HG03378 (cell line): Measurements from ENCODE around the gene ABCC8.

Experiments
- ATAC-seq: cut with Tn5 transposase; IDR thresholded peaks from one replicate; pipeline ENCODE4 v1.9.1; 2021; ENCODE audit warnings: mild to moderate bottlenecking, moderate library complexity; ENCODE audit not compliant: unreplicated experiment

The ABCC8 gene

GRCh38 chr11:17368551-17368950, 108.1 kb downstream of the ABCC8 start:
- ATAC-seq: no peak

GRCh38 chr11:17366495-17366894, 110.2 kb downstream of the ABCC8 start:
- no peak for ATAC-seq

- peak; percentile 61 for ATAC-seq
Measured at GRCh38 chr11:17354601-17354991, 122.0 kb downstream of the ABCC8 start.

GRCh38 chr11:17353821-17354600, 122.6 kb downstream of the ABCC8 start:
- ATAC-seq: no peak

- ATAC-seq: no peak
Measured at GRCh38 chr11:17352950-17353820, 123.5 kb downstream of the ABCC8 start.

- no peak for ATAC-seq
Measured at GRCh38 chr11:17351510-17352176, 125.0 kb downstream of the ABCC8 start, which contains the start of gene NCR3LG1. NCR3LG1 (plus strand) TSS chr11:17351800; CDS start chr11:17351970, 170 bp downstream.

GRCh38 chr11:17351172-17351509, 125.5 kb downstream of the ABCC8 start:
- no peak for ATAC-seq

GRCh38 chr11:17350455-17351171, 126.0 kb downstream of the ABCC8 start:
- no peak for ATAC-seq

GRCh38 chr11:17347676-17348075, 129.0 kb downstream of the ABCC8 start:
- no peak for ATAC-seq

- ATAC-seq: no peak
Measured at GRCh38 chr11:17343907-17344306, 132.7 kb downstream of the ABCC8 start.

- no peak for ATAC-seq
Measured at GRCh38 chr11:17343257-17343656, 133.4 kb downstream of the ABCC8 start.
